A549 (cell line): ENCODE results near the gene HDGFL2.

Experiments used
- JUN ChIP-seq, 2 experiments: fragments of >200 bp; sonication (Bioruptor Twin); formaldehyde crosslinking; IDR thresholded peaks; 2 replicates in 1 of 2; 3 replicates in 1 of 2; pipeline ENCODE4 v1.6.1; 2016 to 2017
- RFX5 ChIP-seq: fragments of 450-650 bp; IDR thresholded peaks from 2 replicates; pipeline ENCODE4 v1.7.1; 2014; ENCODE audit warnings: antibody characterized with exemption, mild to moderate bottlenecking, moderate library complexity

DNA sequence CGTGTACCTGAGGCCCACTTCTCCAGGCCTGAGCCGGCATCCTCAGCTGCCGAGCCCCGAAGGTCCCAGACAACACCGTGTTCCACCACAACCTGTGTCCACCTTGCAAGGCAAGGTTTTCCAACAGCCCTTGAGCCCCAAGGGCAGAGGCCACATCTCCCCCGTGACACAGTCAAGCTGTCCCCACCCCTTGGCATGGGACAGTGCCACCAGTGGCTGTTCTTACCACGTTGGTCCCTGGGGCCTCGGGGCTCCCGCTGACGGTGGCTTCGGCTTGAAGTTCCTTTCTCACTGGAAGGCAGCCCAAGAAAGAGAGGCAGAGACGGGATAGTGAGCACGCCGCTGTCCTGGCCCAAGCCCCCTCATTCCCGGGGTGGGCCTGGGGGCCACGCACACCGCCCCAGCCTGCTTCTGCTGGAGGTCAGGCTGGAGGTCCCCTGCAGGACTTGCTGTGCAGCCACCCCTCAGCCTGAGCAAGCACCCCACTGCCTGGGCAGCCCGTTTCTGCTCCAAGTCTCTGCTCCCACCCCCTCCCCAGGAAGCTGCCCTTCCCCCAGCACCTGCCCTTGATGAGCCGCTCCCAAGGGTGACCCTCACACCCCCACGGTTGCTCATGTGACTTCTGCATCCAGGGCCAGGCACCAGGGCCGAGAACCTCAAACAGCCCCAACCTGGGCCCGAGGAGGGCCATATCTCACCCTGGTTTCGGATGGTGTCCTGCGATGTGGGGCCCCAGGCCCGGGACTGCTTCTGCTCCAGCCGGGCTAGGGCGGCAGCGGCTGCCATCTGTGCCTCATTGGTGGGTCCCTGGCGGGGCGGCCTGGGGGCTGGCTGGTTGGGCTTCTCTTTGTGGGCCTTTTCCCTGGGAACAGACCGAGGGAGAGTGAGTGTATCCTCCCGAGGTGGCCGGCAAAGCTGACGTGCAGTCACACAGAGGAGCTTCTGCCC lies 18.6 kb upstream of the HDGFL2 start:
- TF ChIP-seq RFX5 (no peak), JUN (IDR thresholded peaks at IDR 0.05) (no peak)
